Activated T-cell treated with anti-CD3 and anti-CD28 coated beads for 48 hours (primary cell): ENCODE measurements around the gene CAGE1.
"Not testable (repeated sequence)": the region's sequence is repeated elsewhere in the genome, so short reads cannot be mapped to it uniquely, and the experiment has no call there.

Experiments used
- DNase-seq: peaks from one replicate; pipeline ENCODE4 v3.0.0-alpha.2; 2020; ENCODE audit warnings: low read depth

Gene CAGE1

DNA sequence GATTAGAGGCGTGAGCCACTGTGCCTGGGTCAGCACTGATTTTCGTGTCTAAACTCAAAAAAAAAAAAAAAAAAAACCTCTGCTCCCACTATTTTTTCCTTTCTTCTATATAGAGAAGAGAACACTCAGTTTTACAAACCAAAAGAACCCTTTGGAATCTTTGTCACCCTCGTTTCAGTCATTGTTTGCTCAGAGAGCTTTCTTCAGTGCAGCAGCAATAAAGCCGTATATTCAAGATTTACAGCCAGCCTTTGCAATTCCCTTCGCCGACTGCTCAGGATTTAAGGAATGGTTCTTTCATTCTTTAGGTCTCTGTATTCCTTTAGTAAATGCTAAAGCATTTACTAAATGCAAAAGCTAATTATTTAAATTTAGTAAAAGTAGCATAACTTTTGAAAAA, 20.2 kb upstream of the CAGE1 start:
- DNase-seq, result no peak

GRCh38 chr6:7406743-7407142, 17.2 kb upstream of the CAGE1 start:
- no peak for DNase-seq

GRCh38 chr6:7404546-7404945, 15.0 kb upstream of the CAGE1 start:
- no peak for DNase-seq

GRCh38 chr6:7402716-7403115, 13.2 kb upstream of the CAGE1 start:
- DNase-seq, result no peak

DNA sequence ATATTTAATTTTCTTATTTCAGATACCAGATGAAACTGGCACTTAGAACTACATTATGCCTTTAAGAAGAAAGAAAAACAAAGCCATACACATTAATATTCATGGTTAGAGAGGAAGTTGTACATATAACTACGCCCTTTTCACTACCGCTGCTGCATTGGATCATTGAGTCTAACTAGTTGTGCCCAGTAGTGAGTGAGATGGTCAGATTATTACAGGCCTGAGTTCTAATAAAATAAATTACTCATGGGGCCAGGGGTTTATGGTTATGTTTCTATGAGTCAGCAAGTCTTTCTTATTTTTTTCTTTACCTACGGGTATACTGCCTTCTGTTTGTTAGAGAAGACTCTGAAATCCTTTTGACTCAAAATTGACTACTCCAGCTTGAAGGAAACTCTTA, 11.5 kb upstream of the CAGE1 start:
- DNase-seq, result no peak

- no peak for DNase-seq
Measured at GRCh38 chr6:7392402-7392801, 2.9 kb upstream of the CAGE1 start.

DNA sequence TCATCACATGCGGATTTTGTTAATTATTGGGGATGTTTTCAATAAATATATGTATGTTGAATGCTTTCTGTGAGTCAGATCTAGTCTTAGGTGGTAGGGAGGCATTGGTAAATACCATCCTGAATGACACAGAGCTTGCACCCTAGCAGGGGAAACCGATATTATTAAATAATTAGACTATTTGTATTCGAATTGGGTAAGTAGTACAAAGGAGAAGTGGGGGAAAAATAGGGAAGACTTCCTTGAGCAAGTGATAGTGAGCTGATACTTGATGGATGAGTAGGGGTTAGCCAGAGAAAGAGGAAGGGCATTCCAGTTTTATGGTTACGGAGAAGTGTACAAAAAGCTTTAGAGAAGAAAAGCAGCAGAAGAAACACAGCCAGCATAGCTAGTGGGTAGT, 1.6 kb upstream of the CAGE1 start:
- DNase-seq, result no peak

DNA sequence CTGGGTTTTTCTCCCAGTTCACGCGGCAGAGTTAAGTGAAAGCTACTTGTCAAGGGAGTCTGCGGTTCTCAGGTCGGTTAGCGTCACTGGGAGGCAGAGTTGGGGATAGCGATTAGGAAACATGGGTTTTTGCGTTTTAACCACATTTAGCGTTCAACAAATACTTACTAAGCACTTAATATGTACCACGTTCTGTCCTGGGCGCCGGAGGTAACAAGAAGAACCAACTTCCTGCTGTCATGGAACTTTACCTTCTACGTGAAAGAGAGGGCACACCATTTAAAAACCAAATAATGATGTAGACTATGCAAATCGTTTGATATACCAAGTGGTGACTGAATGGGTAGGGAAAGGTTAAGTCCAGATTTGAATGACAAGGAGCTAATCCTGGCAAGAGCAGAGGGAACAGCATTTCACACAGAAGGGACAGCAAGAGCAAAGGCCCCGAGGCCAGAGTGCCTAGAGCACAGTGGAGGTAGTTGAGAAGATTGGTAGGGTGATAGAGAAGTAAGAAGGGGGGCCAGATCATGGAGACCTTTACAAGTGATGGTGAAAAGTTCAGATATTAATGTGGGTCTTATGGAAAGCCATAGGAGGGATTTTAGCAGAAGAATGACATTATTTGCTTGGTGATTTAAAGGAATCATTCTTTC, 810 bp upstream of the CAGE1 start:
- peak; percentile 2 for DNase-seq

- no peak for DNase-seq
Measured at GRCh38 chr6:7389162-7389450, 436 bp downstream of the CAGE1 start.

DNA sequence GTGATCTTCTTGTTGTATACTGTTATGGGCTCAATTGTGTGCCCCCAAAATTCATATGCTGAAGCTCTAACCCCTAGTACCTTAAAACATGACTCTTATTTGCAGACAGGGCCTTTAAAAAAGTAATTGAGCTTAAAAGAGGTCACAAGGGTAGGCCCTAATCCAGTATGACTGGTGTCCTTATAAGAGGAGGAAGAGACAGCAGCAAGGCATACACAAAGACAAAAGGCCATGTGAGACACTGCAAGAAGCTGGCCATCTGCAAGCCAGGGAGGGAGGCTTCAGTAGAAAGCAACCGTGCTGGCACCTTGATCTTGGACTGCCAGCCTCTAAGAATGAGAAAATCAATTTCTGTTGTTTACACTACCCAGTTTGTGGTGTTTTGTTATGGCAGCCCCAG, 8.4 kb downstream of the CAGE1 start:
- DNase-seq, result no peak

- DNase-seq, result no peak
Measured at GRCh38 chr6:7378740-7379139, 10.8 kb downstream of the CAGE1 start.

GRCh38 chr6:7377961-7378360, 11.6 kb downstream of the CAGE1 start:
- DNase-seq, result no peak

- no peak for DNase-seq
Measured at GRCh38 chr6:7373739-7374138, 15.8 kb downstream of the CAGE1 start.

GRCh38 chr6:7367408-7367807, 22.1 kb downstream of the CAGE1 start:
- DNase-seq, result no peak

DNA sequence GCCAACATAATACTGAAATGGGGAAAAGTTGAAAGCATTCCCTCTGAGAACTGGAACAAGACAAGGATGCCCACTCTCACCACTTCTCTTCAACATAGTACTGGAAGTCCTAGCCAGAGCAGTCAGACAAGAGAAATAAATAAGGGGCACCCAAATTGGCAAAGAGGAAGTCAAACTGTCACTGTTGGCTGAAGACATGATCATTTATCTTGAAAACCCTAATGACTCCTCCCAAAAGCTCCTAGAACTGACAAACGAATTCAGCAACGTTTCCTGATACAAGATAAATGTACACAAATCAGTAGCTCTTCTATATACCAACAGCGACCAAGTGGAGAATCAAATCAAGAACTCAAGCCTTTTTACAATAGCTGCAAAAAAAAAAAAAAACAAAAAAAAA, 37.6 kb downstream of the CAGE1 start:
- not testable (repeated sequence) for DNase-seq

GRCh38 chr6:7350591-7350990, 39.0 kb downstream of the CAGE1 start:
- not testable (repeated sequence) for DNase-seq

DNA sequence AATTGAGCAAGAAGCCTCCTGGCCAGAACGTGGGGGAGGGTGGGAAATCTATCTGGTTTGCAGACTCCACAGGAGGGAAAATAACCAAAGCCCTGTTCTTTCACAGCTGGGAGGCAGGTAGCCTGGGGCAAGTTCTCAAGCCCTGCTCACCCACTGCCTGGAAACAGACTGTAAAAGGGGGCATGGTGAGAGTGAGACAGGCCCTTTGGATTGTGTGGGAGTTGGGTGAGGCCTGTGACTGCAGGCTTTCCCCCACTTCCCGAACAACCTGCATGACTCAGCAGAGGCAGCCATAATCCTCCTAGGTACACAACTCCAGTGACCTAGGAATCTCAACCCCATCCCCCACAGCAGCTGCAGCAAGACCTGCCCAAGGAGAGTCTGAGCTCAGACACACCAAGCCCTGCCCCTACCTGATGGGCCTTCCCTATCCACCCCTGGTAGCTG, 42.0 kb downstream of the CAGE1 start:
- DNase-seq, result not testable (repeated sequence)

GRCh38 chr6:7344773-7345450, 44.6 kb downstream of the CAGE1 start:
- DNase-seq, result not testable (repeated sequence)

DNA sequence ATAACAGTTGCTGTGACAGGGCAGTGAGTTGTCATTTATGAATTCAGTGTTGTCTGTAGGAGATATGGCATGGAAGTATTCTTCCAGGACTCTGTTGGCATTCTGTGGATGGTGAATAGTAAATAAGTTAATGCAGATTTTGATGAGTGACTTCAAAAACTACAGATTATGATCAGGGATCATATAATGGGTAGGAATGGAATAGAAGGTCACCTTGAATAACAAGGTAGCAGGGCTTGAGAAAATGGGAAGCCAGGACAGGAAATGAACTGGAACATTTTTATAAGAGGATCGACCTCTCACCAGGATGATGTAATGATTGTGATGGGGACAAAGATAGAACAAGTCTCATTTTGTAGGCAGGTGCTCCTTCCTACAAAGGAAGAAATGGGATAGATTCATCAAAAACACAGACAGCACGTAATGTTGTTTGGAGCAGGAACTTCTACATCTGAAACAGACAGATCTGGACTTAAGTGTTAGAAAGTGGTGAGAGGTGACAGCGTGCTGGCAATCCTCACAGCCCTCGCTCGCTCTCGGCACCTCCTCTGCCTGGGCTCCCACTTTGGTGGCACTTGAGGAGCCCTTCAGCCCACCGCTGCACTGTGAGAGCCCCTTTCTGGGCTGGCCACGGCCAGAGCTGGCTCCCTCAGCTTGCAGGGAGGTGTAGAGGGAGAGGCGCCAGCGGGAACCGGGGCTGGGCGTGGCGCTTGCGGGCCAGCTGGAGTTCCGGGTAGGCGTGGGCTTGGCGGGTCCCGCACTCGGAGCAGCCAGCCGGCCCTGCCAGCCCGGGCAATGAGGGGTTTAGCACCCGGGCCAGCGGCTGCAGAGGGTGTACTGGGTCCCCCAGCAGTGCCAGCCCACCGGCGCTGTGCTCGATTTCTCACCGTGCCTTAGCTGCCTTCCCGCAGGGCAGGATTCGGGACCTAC, 45.7 kb downstream of the CAGE1 start:
- no peak for DNase-seq

DNA sequence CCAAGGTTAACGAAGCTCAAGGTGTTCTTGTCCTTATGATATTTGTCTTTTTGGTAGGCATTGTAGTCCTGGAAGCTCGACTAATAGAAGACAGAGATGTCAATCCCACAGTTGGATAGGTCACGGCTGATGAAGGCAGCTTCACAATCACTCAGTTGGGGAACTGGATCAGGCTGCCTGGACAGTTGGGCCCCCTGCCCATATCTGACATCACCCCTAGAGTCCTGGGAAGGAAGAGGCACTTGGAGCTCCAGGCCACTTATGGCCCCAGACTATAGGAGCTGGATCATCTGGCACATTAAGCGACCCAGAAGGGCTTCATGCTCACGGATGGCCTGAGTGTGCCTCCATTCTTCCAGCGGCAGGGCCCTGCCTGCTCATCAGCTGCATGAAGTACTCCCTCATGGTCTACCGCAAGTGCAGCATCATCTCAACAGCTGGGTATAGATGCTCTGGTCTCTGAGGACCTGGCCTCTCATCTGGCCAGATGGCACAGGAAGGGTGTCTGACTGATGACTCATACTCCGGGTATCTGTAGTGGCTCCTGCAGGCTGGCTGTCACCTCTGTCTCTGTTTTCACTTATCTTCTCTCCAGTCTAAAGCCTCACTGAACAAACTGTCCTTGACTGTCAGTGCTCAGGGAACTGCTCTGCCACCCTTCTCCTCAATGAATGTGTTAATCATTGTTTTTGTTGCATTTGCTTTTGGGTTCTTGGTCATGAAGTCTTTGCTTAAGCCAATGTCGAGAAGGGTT, 47.4 kb downstream of the CAGE1 start:
- DNase-seq, result no peak

GRCh38 chr6:7341271-7341670, 48.3 kb downstream of the CAGE1 start:
- DNase-seq, result no peak

- not testable (repeated sequence) for DNase-seq
Measured at GRCh38 chr6:7339007-7339732, 50.4 kb downstream of the CAGE1 start.
